Brain microvascular endothelial cell (primary cell): ENCODE results near the gene ZNF574.

ENCODE experiments used
- DNase-seq: peaks from one replicate; pipeline ENCODE4 v3.0.0-alpha.2; 2020
- H3K27ac ChIP-seq: fragments of 250-450 bp; sonication (Bioruptor Pico); 2 replicates; pipeline ENCODE4 v1.5.1; 2020; ENCODE audit warnings: mild to moderate bottlenecking, moderate library complexity
- H3K27me3 ChIP-seq: fragments of 250-450 bp; sonication (Bioruptor Pico); replicated peaks from 2 replicates; pipeline ENCODE4 v1.5.1; 2020; ENCODE audit warnings: mild to moderate bottlenecking
- H3K36me3 ChIP-seq: fragments of 250-450 bp; sonication (Bioruptor Pico); replicated peaks from 2 replicates; pipeline ENCODE4 v1.5.1; 2020; ENCODE audit warnings: mild to moderate bottlenecking
- H3K4me3 ChIP-seq: 2 replicates; pipeline ENCODE4 v1.5.1; 2011; ENCODE audit warnings: low read depth, mild to moderate bottlenecking, control low read depth, low read length, moderate library complexity
- CTCF ChIP-seq: IDR thresholded peaks from 2 replicates; pipeline ENCODE4 v1.5.1; 2011; ENCODE audit warnings: low read depth, mild to moderate bottlenecking, moderate library complexity, low read length, control low read depth, inconsistent platforms; ENCODE audit errors: missing control alignments
- in situ Hi-C: cut with HindIII; loops from 2 replicates; pipeline ENCODE4 v1.10.0; 2017; ENCODE audit warnings: low sequenced_read_pairs, low pct_ligation_motif_present

ZNF574 gene

GRCh38 chr19:42080764-42081375 lies 4.9 kb downstream of the ZNF574 start:
- TF ChIP-seq CTCF = no peak
- peaks cover 37% of the 10 kb centered on the region for H3K36me3 ChIP-seq
- H3K27ac ChIP-seq = no peak overlapping the region
- no peaks in the 10 kb centered on the region for H3K27me3 ChIP-seq
- in situ Hi-C loops = no loop called here
- no peak overlapping the region for H3K4me3 ChIP-seq
- DNase-seq = no peak

- DNase-seq = peak; percentile 43
- H3K36me3 ChIP-seq = peaks cover 37% of the 10 kb centered on the region
- in situ Hi-C loops = no loop called here
- H3K4me3 ChIP-seq = no peak overlapping the region
- no peak overlapping the region for H3K27ac ChIP-seq
- no peaks in the 10 kb centered on the region for H3K27me3 ChIP-seq
- peak; percentile 86 for TF ChIP-seq CTCF
Measured at GRCh38 chr19:42081584-42082203, 5.7 kb downstream of the ZNF574 start.

- in situ Hi-C loops = no loop called here
- TF ChIP-seq CTCF = no peak
- no peak for DNase-seq
- Histone ChIP-seq H3K36me3 (peaks cover 36% of the 10 kb centered on the region), H3K27ac (no peak overlapping the region), H3K4me3 (no peak overlapping the region), H3K27me3 (no peaks in the 10 kb centered on the region)
Measured at GRCh38 chr19:42083537-42083936, 7.6 kb downstream of the ZNF574 start.

GRCh38 chr19:42086188-42086736 lies 10.3 kb downstream of the ZNF574 start:
- Histone ChIP-seq H3K27ac (no peak overlapping the region), H3K27me3 (no peaks in the 10 kb centered on the region), H3K4me3 (no peak overlapping the region), H3K36me3 (peaks cover 9% of the 10 kb centered on the region)
- DNase-seq = no peak
- in situ Hi-C loops = no loop called here
- no peak for TF ChIP-seq CTCF

- H3K27me3 ChIP-seq = no peaks in the 10 kb centered on the region
- in situ Hi-C loops = no loop called here
- no peak overlapping the region for H3K4me3 ChIP-seq
- no peak for DNase-seq
- H3K36me3 ChIP-seq = peaks cover 6% of the 10 kb centered on the region
- TF ChIP-seq CTCF = no peak
- H3K27ac ChIP-seq = no peak overlapping the region
Measured at GRCh38 chr19:42086770-42087550, 11.0 kb downstream of the ZNF574 start.
